DMS153 treated with DMSO at 0.1 percent for 48 hours (cell line): ENCODE measurements around the gene HOXC9.
"Not testable (repeated sequence)": the region's sequence is repeated elsewhere in the genome, so short reads cannot be mapped to it uniquely, and the experiment has no call there.

ENCODE experiments used
- DNase-seq: peaks from one replicate; lab custom pipeline; 2025; ENCODE audit not compliant: unreplicated experiment; lab: John Stamatoyannopoulos, UW

HOXC9 gene

DNA sequence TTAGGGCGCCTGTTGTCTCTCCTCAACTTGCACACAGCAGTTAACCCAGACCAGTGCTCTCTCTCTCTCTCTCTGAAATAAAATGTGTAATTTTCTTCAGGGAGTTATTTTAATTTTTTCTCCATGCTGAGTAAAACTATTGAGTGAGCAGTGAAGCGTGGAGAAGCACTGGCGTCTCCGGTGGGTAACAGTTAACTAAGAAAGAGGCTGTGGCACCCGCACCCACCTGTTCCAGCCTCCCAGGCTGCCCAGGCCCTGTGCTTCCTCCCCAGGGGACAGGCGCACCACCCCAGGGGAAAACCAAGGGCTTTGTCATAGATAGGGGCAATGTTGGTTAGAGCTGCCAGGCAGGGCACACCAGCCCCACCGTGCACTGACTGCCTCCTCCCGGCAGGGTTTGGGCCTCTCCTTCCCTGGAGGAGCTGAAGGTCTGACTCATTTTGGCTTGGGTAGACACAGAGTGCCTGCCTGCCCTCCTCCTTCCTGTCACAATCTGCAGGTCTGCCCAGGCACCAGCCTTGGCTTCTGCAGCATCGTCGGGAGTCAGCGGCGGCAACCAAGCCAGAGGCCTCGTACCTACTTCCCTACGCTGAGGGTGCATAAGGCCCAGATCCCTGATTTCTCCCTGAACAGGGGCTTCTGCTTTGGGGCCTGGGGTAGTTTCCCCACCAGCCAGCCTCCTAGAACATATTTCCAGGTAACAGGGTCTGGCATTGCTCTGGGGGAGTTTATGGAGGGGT is 36.8 kb downstream of the HOXC9 start:
- no peak for DNase-seq

DNA sequence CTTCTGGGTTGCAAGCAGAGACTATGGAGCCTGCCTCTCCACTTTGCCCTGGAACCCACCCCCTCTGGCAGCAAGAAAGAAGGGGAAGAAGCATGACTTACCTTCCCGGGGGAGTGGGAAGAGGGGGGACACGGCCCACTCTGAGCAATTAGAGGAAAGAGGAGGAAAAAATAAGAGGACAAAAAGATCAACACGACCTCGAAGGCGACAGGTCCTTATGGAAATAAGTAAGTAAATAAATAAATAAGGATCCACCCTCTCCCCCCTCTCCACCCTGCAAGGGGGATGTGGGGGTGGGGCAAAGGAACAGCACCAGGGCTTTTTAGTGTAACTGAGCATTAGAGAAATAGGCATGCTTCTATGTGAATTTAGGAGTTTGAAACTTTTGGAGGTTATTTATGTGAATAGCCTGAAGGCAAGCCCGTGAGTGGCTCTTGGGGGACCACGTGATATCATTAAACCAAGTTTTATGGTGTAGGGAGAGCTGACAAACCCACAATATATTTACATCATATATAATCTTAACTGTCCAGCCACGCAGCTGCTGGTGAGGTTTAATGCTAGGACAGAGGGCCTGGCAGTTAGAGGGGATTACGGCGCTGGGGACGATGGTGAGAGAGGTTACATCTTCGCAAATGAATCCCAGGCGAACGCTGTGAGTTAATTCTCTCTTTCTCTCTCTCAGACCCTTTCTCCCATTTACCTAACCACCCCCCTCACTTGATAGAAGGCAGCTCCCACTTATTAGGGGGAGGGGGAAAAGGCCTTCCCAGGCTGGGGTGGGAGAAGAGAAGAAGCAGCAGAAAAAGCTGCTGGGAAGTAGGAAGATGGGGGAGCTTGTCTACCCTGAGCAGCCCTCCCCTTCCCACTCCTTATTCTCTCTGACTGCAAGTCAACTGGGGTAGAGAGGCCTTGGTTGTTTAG is 37.7 kb downstream of the HOXC9 start:
- no peak for DNase-seq

DNA sequence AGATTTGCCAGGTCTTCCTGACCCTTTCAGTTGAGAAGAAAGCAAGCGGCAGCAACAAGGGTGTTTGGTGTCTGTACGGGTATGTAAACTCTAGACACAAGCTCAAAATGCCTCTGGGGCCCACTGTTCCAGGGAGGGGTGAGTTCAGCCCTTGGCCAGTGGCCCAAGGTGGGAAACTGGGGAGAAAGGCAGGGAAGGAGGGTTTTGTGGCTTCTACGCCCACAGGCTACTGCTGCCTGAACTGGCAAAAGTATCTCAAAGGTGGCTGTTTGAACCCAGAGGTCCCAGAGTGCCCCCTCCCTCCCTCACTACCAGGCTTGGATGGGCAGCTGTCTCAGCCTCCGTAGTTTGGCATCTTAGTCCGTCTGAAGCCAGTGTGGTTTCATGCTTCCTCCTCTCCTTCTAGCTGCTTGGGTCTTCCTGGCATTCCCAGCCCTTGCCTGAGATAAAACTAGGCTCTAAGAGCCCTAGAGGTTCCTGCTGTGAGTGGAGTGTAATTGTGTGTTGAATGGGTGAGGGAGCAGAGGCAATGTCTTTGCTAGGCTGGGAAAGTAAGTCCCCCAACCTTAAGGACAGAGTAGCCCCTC is 38.4 kb downstream of the HOXC9 start:
- DNase-seq: no peak

DNA sequence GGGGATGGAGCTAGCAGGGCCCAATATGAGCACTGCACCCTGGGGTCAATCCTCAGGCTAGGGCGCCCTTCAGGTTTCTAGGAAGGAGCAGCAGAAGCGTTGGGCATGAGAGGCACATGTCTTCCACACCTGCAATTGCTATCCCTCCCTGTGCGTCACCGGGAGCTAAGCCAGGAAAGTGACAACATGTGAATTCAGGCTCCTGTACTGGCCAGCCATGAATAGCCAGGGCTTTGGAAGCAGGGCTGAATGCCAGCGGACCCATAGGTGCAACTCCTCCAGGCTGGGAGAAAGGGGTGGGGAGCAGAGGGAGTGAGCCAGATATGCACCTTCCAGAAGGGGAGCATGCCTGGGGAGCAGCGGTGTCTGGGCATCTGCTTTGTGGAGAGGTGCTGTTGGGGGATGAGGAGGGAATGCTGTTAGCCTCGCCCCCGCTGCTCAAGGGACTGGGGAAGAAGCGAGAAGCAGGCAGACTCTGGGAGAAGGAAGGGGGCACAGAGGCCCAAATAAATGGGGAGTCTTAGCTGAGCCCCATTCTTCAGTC is 39.0 kb downstream of the HOXC9 start:
- no peak for DNase-seq

DNA sequence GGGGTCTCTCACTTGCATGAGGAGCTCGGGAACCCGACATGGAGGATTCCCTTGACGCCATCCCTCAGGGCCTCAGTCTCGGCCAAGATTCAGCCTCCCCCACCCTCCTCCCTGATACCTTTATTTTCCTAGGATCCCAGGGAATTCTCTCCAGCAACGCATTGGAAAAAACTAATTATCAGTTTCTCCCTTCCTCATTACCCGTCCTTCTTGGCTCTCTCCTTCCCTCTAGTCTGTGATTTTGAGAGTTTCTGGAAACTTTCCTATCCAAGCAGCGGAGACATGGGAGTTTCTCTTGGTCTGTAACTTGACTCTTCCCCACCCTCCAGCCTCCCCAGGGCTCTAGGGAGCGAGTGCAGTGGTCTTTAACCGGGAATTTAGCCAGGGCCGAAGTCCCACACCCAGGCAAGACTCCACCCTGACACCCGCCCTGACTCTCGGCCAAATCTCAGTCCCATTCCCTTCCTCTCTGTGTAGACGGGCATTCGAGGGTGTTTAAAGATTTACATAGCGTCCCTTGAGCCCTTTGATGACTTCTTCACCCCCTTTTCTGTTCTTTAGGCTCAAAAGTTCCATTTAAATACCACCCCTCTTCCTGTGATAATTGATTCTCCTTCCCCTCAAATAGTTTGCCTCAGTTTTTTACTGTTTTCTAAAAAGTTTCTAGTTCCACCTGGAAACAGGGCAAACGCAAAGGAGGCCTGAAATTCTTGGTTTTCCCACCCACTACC is 39.6 kb downstream of the HOXC9 start:
- DNase-seq: no peak

DNA sequence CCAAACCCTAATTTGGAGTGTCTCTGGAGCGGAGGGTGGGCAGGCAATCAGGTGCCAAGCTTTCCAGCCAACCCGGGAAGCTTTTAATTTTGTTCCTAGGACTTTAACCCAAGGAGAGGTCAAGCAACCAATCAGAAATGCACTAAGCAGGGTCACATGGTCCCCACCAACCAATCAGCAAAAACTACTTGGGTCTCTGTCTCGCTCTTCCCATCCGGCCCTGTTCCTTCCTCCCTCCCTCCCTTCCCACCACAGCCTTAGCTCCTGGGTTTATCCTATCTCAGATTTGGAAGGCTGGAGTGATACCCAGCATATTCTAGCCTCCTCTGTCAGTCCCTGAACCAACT is 40.2 kb downstream of the HOXC9 start:
- no peak for DNase-seq

DNA sequence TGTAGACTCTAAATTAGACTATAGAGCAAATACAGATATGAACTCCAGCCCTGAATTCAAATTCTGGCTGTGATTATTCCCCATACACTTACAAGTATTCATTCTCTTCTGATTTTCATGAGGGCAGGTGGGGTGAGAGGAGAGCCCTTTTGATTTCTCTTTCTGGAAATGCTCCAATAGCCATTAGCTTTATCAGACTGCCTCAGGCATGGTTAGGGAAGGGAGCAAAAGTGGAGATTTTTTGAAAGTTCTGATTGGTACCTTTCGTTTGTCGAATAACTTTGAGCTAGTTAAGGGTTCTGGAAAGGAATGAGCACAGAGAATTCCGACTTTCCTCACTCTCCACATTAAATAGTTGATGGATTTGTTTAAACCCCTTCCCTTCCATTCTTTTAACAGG is 40.7 kb downstream of the HOXC9 start:
- DNase-seq: no peak

DNA sequence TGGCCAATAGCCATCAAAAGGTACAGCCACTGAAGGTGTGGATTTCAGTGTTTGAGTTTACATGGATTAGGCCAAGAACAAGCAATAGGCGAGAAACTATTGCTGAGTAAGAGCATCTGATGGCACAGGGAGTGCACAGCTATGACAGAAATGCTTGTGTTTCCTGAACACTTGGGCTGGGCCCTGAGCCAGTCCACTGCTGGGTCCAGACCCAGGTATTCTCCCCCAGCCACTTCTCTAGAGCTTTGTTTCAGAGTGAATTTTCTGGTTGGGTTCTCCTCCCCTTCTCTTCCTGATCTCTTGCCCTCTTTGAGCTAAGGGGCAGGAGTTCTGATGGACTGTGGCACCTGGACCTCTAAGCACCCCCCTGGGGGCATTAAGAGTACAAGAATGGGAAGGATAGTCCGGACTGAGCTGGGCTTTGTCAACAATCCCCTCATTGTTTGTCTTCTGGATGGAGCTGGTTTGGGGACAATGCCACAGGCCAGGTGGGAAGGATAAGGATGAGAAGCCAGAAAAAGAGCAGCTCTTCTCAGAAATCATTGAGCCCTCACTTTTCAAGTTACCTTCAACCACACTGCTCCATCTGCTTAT is 41.2 kb downstream of the HOXC9 start:
- DNase-seq: no peak

DNA sequence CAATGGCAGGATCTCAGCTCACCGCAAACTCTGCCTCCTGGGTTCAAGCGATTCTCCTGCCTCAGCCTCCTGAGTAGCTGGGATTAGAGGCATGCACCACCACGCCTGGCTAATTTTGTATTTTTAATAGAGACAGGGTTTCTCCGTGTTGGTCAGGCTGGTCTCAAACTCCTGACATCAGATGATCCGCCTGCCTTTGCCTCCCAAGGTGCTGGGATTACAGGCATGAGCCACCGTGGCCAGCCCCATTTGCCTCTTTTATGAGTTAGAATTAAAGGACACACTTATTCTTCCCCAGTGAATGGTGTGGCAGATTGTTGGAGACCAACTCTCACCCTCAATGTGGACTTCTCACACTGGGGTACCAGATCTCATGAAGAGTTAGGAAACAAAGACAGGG is 42.1 kb downstream of the HOXC9 start:
- DNase-seq: not testable (repeated sequence)

DNA sequence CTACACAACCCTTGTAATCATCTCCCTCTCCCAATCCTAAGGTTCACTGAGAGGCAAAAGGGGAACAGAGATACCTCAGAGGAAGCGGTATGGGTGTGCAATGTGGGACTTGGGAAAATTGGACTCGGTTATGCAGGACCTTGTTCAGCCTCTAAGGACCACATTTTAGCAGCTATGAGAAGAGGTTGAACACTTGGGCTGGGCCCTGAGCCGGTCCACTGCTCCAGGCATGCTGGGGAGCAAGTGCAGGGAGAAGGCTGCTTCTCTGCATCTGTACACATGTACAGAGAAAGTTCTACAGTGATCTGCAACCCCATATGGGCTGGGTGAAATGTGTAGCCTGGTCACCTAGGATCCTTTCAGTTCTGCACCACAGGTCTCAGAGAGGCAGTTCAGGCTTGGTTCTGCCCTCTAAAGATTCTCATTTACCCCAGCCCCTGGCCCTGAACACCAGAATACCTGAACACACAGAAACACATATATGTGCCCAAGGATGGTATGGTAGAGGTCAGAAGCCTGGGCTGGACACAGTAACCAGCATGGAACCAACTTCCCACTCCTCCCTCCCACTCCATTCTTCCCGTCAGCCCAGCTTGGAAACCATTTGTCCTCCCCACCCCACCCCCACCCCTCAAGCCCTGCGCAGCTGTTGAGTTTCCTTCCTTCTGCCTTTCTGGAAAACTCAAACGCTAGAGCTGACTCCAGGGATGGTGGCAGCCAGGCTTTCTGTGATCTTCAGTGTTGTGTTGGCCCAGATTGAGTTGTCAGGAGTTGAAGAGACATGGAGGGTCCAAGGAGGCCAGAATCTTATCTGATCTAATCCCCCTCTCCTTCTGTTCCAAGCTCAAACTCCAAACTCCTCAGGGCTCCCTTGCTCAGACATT is 43.3 kb downstream of the HOXC9 start:
- DNase-seq: no peak

DNA sequence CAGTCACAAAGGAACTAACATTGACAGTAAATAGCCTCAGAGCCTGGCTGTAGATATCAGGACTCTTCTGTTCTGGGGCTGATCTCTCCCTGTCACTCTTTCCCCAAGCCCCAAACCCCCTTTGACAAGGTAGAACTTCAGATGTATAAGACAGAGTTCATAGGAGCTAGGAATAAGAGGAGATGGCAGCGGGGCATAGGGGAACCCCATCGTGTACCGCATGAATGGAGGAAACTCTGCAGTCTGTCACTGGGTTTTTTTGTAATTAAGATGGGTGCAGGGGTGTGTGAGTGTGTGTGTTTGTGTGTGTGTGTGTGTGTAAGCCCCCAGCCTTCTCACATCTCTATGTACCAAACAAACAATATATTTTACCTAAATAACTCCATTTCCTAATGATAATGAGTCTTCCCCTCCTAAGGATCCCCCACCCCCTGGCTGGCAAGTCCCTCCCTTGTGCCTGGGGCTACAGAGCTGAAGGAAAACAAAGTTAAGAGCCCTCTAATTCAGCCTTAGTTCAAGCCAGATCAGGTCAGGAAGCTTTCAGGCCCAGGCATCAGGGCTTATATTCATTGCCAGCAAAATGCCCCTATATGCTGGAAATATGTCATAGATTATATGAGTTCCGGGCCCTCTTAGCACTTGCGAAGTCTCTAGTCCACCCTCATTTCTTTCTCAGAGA is 44.6 kb downstream of the HOXC9 start:
- no peak for DNase-seq

DNA sequence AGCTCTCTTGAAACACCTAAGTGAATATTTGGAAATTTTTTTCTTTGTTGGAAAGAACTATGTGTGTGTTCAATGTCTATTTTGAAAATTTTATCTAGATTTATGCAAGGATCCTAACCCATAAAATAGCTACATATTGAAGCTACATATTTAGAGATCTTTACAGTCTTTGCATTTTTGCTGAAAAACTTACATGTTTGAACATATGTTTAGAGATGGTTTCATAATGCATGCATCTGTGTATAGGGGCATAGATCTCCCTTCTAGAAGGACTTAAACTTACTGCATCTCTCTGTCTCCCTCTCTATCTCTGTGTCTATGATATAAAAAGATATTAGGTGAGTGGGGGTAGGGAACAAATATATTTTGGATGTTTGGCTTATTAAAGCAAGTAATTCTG is 45.4 kb downstream of the HOXC9 start:
- no peak for DNase-seq

DNA sequence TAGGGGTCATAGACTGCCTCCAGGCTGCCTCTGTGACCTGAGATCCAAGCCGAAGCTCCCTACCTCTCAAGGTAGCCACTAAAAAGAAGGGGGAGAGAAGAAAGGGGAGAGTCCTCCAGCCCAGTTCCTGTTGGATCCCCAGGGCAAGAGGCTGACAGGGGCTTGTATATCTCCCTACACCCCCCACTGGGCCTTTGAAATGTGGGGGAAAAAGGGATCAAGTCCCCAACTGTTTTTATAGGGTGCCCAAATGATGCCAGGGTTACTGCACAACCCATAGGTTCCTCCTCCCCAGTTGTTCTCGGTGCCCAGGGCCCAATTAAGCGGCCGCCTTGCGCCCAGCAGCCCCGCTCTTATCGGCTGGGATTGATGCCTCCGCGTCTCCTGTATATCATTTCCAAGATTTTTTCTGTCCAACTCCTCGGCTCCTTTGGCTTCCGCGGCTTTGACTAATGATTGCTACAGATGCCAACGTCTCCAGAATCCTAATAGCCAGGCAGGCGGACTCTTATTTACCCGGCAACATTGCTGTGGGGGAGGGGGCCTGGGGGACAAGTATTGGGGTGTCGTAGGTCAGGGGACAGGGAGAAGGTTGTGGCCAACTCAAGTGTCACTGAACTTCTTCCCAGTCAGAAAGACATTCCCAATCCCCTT is 46.0 kb downstream of the HOXC9 start:
- no peak for DNase-seq

DNA sequence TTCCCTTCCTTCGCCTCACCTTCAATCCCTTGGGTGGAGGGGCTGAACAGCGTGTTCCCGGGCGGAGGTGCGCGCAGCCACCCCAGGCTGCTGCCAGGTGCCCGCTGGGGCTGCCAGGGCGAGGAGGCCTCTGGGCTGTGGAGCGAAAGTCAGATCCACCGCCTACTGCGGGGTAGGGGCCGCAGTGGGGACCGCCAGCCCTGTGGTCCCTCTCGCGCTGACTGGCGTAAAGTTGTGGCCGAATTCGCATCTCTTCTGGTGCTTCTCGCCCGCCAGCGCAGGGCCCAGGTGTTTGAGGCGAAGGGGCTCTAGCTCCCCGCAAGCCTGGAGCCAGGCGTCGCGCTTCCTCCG is 46.8 kb downstream of the HOXC9 start:
- no peak for DNase-seq

DNA sequence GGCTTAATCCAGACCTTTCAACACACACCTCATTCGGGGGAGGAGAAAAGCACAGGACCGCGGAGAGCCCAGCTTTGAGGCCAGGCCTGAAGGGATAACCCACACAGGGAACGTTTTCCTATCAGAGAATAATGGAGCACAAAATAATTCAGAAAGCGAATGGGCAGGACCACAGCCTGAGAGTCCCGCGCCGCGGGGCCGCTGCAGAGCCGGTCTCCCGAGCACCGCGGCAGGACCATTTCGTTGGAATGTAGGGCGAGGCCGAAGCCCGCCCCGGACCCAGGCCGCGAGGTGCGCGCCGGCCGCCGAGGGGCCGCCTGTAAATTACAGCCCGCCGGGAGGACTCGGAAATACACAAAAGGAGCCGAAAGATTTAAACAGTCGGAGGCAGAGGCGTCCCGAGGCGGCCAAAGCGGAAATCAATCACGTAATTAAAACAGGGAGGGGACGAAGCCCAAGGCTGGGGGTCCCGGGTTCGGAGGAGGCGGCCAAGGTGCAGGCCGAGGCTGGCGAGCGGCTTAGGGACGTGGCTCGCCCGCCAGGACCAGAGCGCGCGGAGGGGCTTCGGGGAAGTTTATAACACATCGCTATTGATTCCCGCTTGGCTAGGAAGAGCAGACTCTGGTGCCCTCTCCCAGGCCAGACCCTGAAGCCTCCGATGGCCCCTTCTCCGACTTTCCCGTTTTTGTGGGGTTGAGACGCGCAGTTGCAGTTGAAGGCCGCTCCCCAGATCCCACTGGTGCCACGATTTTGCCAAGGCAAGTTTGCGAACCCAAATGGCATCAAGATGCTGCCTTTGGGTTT is 47.4 kb downstream of the HOXC9 start:
- no peak for DNase-seq

DNA sequence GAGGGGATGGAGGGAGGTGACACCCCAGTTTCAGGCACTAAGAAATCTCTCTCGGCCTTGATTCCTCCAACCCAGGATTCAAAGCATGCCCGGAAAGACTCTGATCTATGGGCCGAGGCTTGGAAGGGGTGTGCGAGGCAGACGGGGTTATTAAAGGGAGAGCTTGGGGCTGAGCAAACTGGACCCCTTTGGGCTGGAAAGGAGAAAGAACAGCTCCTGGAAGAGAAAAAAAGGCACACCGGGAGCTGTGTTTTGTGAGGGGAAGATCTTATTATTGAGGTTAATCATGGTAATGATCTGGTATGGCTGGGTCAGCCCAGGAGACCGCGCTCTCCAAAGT is 48.0 kb downstream of the HOXC9 start:
- no peak for DNase-seq

DNA sequence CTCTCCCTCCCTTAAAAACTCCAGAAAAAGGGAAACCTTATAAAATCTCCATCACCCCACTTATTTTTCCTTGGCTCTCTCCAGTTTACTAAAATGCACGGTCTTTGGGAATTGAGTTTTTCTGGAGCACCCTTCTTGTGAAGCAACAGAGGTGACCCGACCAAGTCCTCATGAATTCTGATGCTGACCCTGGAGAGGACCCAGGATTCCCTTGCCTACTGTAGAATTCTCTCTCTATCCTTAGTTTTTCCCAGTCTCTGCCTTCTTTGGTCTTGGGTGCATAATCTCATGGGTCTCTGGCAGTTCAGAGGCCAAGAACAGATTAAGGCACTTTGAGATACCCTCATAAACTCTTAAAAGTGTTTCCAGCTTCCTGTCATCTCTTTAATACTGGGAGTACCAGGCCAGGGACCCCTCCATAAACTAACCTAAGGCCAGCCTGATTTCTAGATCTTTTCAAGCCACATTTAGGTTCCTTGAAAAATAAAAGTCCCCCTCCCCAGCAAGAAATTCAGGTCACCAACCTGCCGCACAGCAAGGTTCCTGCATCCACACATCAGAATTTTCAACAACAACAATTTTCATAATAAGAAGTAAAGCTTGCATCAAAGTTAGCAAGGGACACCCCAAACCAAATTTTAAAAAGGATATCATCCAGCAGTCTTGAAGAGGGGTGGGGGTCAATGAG is 48.6 kb downstream of the HOXC9 start:
- DNase-seq: no peak

DNA sequence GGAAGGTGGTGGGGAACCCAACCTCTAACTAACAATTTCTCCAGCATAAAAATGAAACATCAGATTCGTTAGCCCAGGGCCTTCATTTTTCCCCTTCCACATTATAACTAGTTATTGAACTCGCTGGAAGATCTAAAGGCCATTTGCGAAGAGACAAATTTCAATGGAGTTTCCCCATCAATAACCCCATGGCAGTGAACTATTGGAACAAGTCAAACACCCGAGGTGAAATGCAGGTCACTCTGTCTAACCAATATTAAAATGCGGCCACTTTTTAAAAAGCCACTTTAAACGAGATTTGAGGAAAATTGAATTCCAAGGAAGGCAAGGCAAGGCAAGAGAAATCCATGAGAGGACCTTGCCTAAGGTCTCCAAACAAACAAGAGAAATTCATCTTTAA is 49.1 kb downstream of the HOXC9 start:
- no peak for DNase-seq
